HEK293 (cell line): ENCODE results near the gene TTLL10.

ENCODE experiments used
- CTCF ChIA-PET: fragments of 350-600 bp; formaldehyde crosslinking; extraction: SDS; loops from one replicate; lab custom pipeline; 2021; ENCODE audit warnings: antibody characterized with exemption; lab: Yijun Ruan, JAX
- POLR2A ChIA-PET: fragments of 300-600 bp; formaldehyde crosslinking; extraction: SDS; loops from one replicate; lab custom pipeline; 2020; ENCODE audit warnings: antibody characterized with exemption, inconsistent platforms; lab: Yijun Ruan, JAX
- H3K27ac ChIP-seq: fragments of 200-500 bp; sonication (Bioruptor generic); 2 replicates; pipeline ENCODE4 v1.5.1; 2014; ENCODE audit warnings: low read depth, low read length, control low read depth, inconsistent platforms; ENCODE audit errors: extremely low read depth
- H3K36me3 ChIP-seq, 2 experiments: fragments of 200-500 bp in 1 of 2; sonication (Bioruptor generic) in 1 of 2; 1 replicate in 1 of 2; 2 replicates in 1 of 2; pipeline ENCODE4 v1.5.1; 2014 to 2017; ENCODE audit warnings: inconsistent platforms in 2 of 2, low read length in 2 of 2; ENCODE audit not compliant: control insufficient read depth in 2 of 2, insufficient read depth in 1 of 2
- H3K4me1 ChIP-seq: fragments of 200-500 bp; sonication (Bioruptor generic); 2 replicates; pipeline ENCODE4 v1.5.1; 2014; ENCODE audit warnings: mild to moderate bottlenecking, low read length, inconsistent platforms; ENCODE audit not compliant: control insufficient read depth, insufficient read depth
- H3K4me3 ChIP-seq: 2 replicates; pipeline ENCODE4 v1.5.1; 2011; ENCODE audit warnings: low read depth, mild to moderate bottlenecking, control low read depth, low read length, moderate library complexity
- H3K9me3 ChIP-seq: fragments of 200-500 bp; sonication (Bioruptor generic); 2 replicates; pipeline ENCODE4 v1.5.1; 2014; ENCODE audit warnings: low read depth, low read length, inconsistent platforms; ENCODE audit not compliant: control insufficient read depth, insufficient read depth
- GLIS1 ChIP-seq: fragments of 450-650 bp; formaldehyde crosslinking; IDR thresholded peaks from 2 replicates; pipeline ENCODE4 v1.5.1; 2016; ENCODE audit warnings: missing biosample characterization, missing genetic modification characterization
- GLIS2 ChIP-seq: fragments of 450-650 bp; formaldehyde crosslinking; IDR thresholded peaks from 2 replicates; pipeline ENCODE4 v1.5.1; 2016; ENCODE audit warnings: missing biosample characterization, missing genetic modification characterization
- IKZF3 ChIP-seq: fragments of 450-650 bp; IDR thresholded peaks from 2 replicates; pipeline ENCODE4 v1.5.0; 2018; ENCODE audit warnings: missing biosample characterization, mild to moderate bottlenecking, missing genetic modification characterization, moderate library complexity
- SP2 ChIP-seq: fragments of 450-650 bp; formaldehyde crosslinking; IDR thresholded peaks from 2 replicates; pipeline ENCODE4 v1.5.1; 2016; ENCODE audit warnings: missing biosample characterization, missing genetic modification characterization
- ZNF24 ChIP-seq: fragments of 450-650 bp; formaldehyde crosslinking; IDR thresholded peaks from 2 replicates; pipeline ENCODE4 v1.5.1; 2016; ENCODE audit warnings: missing biosample characterization, missing genetic modification characterization
- ZNF501 ChIP-seq: fragments of 450-650 bp; formaldehyde crosslinking; IDR thresholded peaks from 2 replicates; pipeline ENCODE4 v1.5.1; 2016; ENCODE audit warnings: missing biosample characterization, missing genetic modification characterization
- ZNF518A ChIP-seq: fragments of 450-650 bp; formaldehyde crosslinking; conservative IDR thresholded peaks from 2 replicates; pipeline ENCODE4 v1.5.1; 2016; ENCODE audit warnings: low read depth, missing biosample characterization, missing genetic modification characterization
- ZNF585B ChIP-seq: fragments of 450-650 bp; formaldehyde crosslinking; IDR thresholded peaks from 2 replicates; pipeline ENCODE4 v1.5.1; 2016; ENCODE audit warnings: missing biosample characterization, missing genetic modification characterization
- ZNF658 ChIP-seq: fragments of 450-650 bp; formaldehyde crosslinking; IDR thresholded peaks from 2 replicates; pipeline ENCODE4; 2016; ENCODE audit warnings: missing biosample characterization, missing genetic modification characterization
- TF ChIP-seq, protein P1 (sequence below): fragments of 450-650 bp; formaldehyde crosslinking; IDR thresholded peaks from 2 replicates; pipeline ENCODE4 v1.5.1; 2016; ENCODE audit warnings: missing biosample characterization, missing genetic modification characterization

The TTLL10 gene

GRCh38 chr1:1211541-1212441, 38.1 kb downstream of the TTLL10 start:
- CTCF ChIA-PET = interaction anchor here (0.6 kb wide), 1 partner anchor 13 kb away, joined by 3 read pairs; no protein-coding TSS in a partner anchor

GRCh38 chr1:1212780-1213344, 39.2 kb downstream of the TTLL10 start:
- no peaks in the 10 kb centered on the region for H3K9me3 ChIP-seq
- ChIA-PET CTCF (interaction anchor here (0.6 kb wide), 1 partner anchor 11 kb away, joined by 3 read pairs; no protein-coding TSS in a partner anchor), POLR2A (interaction anchor here (1.0 kb wide), 1 partner anchor 26 kb away, joined by 4 read pairs; no protein-coding TSS in a partner anchor)
- peak; percentile 11; the same call in 1 of the 2 replicates for TF ChIP-seq SP2 (tag by site-specific recombination)
- no peak for TF ChIP-seq ZNF501 (tag by site-specific recombination)
- TF ChIP-seq ZNF518A (tag by site-specific recombination) = no peak
- TF ChIP-seq IKZF3 (tag by site-specific recombination) = no peak
- TF ChIP-seq, protein P1, sequence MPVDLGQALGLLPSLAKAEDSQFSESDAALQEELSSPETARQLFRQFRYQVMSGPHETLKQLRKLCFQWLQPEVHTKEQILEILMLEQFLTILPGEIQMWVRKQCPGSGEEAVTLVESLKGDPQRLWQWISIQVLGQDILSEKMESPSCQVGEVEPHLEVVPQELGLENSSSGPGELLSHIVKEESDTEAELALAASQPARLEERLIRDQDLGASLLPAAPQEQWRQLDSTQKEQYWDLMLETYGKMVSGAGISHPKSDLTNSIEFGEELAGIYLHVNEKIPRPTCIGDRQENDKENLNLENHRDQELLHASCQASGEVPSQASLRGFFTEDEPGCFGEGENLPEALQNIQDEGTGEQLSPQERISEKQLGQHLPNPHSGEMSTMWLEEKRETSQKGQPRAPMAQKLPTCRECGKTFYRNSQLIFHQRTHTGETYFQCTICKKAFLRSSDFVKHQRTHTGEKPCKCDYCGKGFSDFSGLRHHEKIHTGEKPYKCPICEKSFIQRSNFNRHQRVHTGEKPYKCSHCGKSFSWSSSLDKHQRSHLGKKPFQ (tag by site-specific recombination) = no peak
- H3K27ac ChIP-seq = no peak overlapping the region
- no peak overlapping the region for H3K4me3 ChIP-seq
- H3K36me3 ChIP-seq = peaks cover 0 to 27% of the 10 kb centered on the region in 2 experiments; a peak in 1 of 3 replicates
- peaks cover 3% of the 10 kb centered on the region; the same call in 1 of the 2 replicates for H3K4me1 ChIP-seq

More at GRCh38 chr1:1211541-1212441, 38.1 kb downstream of the TTLL10 start:
- no peak overlapping the region for H3K27ac ChIP-seq
- H3K4me3 ChIP-seq = no peak overlapping the region
- H3K4me1 ChIP-seq = peaks cover 3% of the 10 kb centered on the region; the same call in 1 of the 2 replicates
- POLR2A ChIA-PET = interaction anchor here (1.0 kb wide), 1 partner anchor 28 kb away, joined by 4 read pairs; no protein-coding TSS in a partner anchor
- TF ChIP-seq ZNF24 (tag by site-specific recombination) (no peak), GLIS1 (tag by site-specific recombination) (0 out of 2 replicates have a peak, but pooled peaks have one; percentile 7), ZNF658 (no peak), GLIS2 (peak; percentile 59; the same call in 1 of the 2 replicates), ZNF585B (tag by site-specific recombination) (no peak)
- H3K9me3 ChIP-seq = no peaks in the 10 kb centered on the region
- peaks cover 0 to 16% of the 10 kb centered on the region in 2 experiments; a peak in 1 of 3 replicates for H3K36me3 ChIP-seq
